LHCN-M2 (cell line): Measurements from ENCODE around the gene KRTAP10-7. TPM values are rescaled to one million over a fixed set of nuclear protein-coding genes. Genes with fewer than 3 reads are reported as not detected.
"Not testable (repeated sequence)": the region's sequence is repeated elsewhere in the genome, so short reads cannot be mapped to it uniquely, and the experiment has no call there.

ENCODE experiments used
- DNase-seq: peaks from one replicate; pipeline ENCODE4 v3.0.0-alpha.2; 2012; ENCODE audit warnings: low read depth
- total RNA-seq: library from RNA; depleted of rRNA; stranded (reverse); fragments of >200 nt; gene quantifications from 2 replicates; pipeline ENCODE4 v1.2.3, GENCODE V29; 2014

KRTAP10-7 gene
- total RNA-seq, 1 experiment from 2014 or later: not detected

GRCh38 chr21:44571844-44572782, 28.3 kb upstream of the KRTAP10-7 start:
- no peak for DNase-seq

GRCh38 chr21:44572959-44573583, 27.3 kb upstream of the KRTAP10-7 start:
- DNase-seq: peak; percentile 9

- DNase-seq: not testable (repeated sequence)
These were observed 26.6 kb upstream of the KRTAP10-7 start, which contains the start of gene KRTAP10-4 for GRCh38 chr21:44573630-44574456. Gene KRTAP10-4 (plus strand): TSS chr21:44573729. CDS start chr21:44573759, 30 bp downstream.

GRCh38 chr21:44574457-44575306, 25.7 kb upstream of the KRTAP10-7 start:
- no peak for DNase-seq

- DNase-seq: no peak
These were observed 24.9 kb upstream of the KRTAP10-7 start for GRCh38 chr21:44575307-44576024.

GRCh38 chr21:44576025-44576420, 24.4 kb upstream of the KRTAP10-7 start:
- no peak for DNase-seq

- DNase-seq: no peak
These were observed 21.9 kb upstream of the KRTAP10-7 start for GRCh38 chr21:44578371-44579055.

GRCh38 chr21:44579056-44579832, 21.2 kb upstream of the KRTAP10-7 start:
- DNase-seq: no peak

- no peak for DNase-seq
These were observed 20.6 kb upstream of the KRTAP10-7 start for GRCh38 chr21:44579833-44580144.

GRCh38 chr21:44580231-44580821, 20.1 kb upstream of the KRTAP10-7 start, which contains the start of gene KRTAP10-5:
Gene KRTAP10-5 (minus strand): TSS chr21:44580604. CDS start chr21:44580578, 26 bp downstream.
- DNase-seq: not testable (repeated sequence)

GRCh38 chr21:44581158-44581557, 19.2 kb upstream of the KRTAP10-7 start:
- DNase-seq: no peak

- DNase-seq: no peak
These were observed 18.3 kb upstream of the KRTAP10-7 start for GRCh38 chr21:44582055-44582454.

- no peak for DNase-seq
These were observed 17.2 kb upstream of the KRTAP10-7 start for GRCh38 chr21:44583089-44583799.

- DNase-seq: no peak
These were observed 16.6 kb upstream of the KRTAP10-7 start for GRCh38 chr21:44583800-44584147.

GRCh38 chr21:44585892-44586291, 14.5 kb upstream of the KRTAP10-7 start:
- no peak for DNase-seq

- no peak for DNase-seq
These were observed 11.3 kb upstream of the KRTAP10-7 start for GRCh38 chr21:44589094-44589493.

- DNase-seq: no peak
These were observed 10.7 kb upstream of the KRTAP10-7 start for GRCh38 chr21:44589586-44590305.
